Mucosa of descending colon (tissue), 3 donors: ENCODE results near the gene PRCD. TPM values are rescaled to one million over a fixed set of nuclear protein-coding genes. Genes with fewer than 3 reads are reported as not detected.

Source experiments
- ATAC-seq: fragments of 200-7000 bp; cut with Tn5 transposase; one replicate; pipeline ENCODE4 v1.9.1; 2020; ENCODE audit warnings: mild to moderate bottlenecking, moderate library complexity
- DNase-seq, 3 donors: peaks; one replicate each; pipeline ENCODE4 v3.0.0-alpha.2; 2020
- H3K36me3 ChIP-seq: fragments of 200-600 bp; one replicate; pipeline ENCODE4 v1.8.0; 2021; ENCODE audit warnings: low read depth, mild to moderate bottlenecking
- H3K4me1 ChIP-seq: fragments of 200-600 bp; one replicate; pipeline ENCODE4 v1.8.0; 2021; ENCODE audit warnings: low read depth, mild to moderate bottlenecking
- H3K4me3 ChIP-seq: fragments of 200-600 bp; one replicate; pipeline ENCODE4 v1.8.0; 2021; ENCODE audit warnings: mild to moderate bottlenecking
- H3K9me3 ChIP-seq: fragments of 200-600 bp; one replicate; pipeline ENCODE4 v1.8.0; 2021; ENCODE audit warnings: mild to moderate bottlenecking
- CTCF ChIP-seq: fragments of 200-600 bp; IDR thresholded peaks from one replicate; pipeline ENCODE4 v1.8.0; 2022; ENCODE audit warnings: antibody characterized with exemption, mild to moderate bottlenecking
- intact Hi-C, 2 donors: fragments of 100-400 bp; cut with DNase I in 1 of 2; cut with micrococcal nuclease in 1 of 2; formaldehyde crosslinking; loops; one replicate each; pipeline versions ENCODE4 v1.11.0 to v1.11.1; 2022; cut with DNase I, micrococcal nuclease
- total RNA-seq, 3 donors: library from RNA; stranded (reverse); fragmentation: NEBNext Ultra II Directional in 2 of 3; extraction: Animal tissue kit (Norgen Biotek cat#: 25700) in 2 of 3; gene quantifications; one replicate each; pipeline versions ENCODE4 v1.2.1 to v1.2.4, GENCODE V29; 2021 to 2023
- donor health status: DM: no; HTN: no; CAD: no; lungs with moderate emphysema.
- donor health status: DM: no; HTN: no; CAD: no.
- donor health status: DM: no; HTN: yes; CAD: no.

The PRCD gene
- total RNA-seq, 3 donors from 2014 or later, result 1.0 to 4.8 (median 1.6) TPM

- no peak for TF ChIP-seq CTCF
- DNase-seq (no peak), ATAC-seq (no peak)
- intact Hi-C loops, result no loop called here
- peaks cover 4% of the 10 kb centered on the region for H3K4me1 ChIP-seq
- H3K36me3 ChIP-seq, result peaks cover 4% of the 10 kb centered on the region
- no peaks in the 10 kb centered on the region for H3K9me3 ChIP-seq
- no peak overlapping the region for H3K4me3 ChIP-seq
Observed at GRCh38 chr17:76551685-76552084, 11.8 kb downstream of the PRCD start.

- no peak for TF ChIP-seq CTCF
- DNase-seq (no peak), ATAC-seq (no peak)
- no peaks in the 10 kb centered on the region for H3K36me3 ChIP-seq
- H3K9me3 ChIP-seq, result no peaks in the 10 kb centered on the region
- peaks cover 8% of the 10 kb centered on the region for H3K4me1 ChIP-seq
- no peak overlapping the region for H3K4me3 ChIP-seq
- intact Hi-C loops, result no loop called here
Observed at GRCh38 chr17:76553178-76553908, 13.5 kb downstream of the PRCD start.

GRCh38 chr17:76554131-76554530 is 14.3 kb downstream of the PRCD start:
- H3K9me3 ChIP-seq, result no peaks in the 10 kb centered on the region
- peaks cover 16% of the 10 kb centered on the region for H3K4me1 ChIP-seq
- DNase-seq, result no peak
- no peak for ATAC-seq
- no peaks in the 10 kb centered on the region for H3K36me3 ChIP-seq
- TF ChIP-seq CTCF, result no peak
- no peak overlapping the region for H3K4me3 ChIP-seq
- intact Hi-C loops, result no loop called here

GRCh38 chr17:76556765-76557367 is 17.0 kb downstream of the PRCD start:
- Histone ChIP-seq H3K4me3 (peak overlapping the region; percentile 51), H3K36me3 (no peaks in the 10 kb centered on the region), H3K9me3 (no peaks in the 10 kb centered on the region), H3K4me1 (peaks cover 31% of the 10 kb centered on the region)
- peak in 1 of 3 donors; percentile 67 for DNase-seq
- ATAC-seq, result peak; percentile 56
- intact Hi-C loops, result no loop called here
- TF ChIP-seq CTCF, result no peak

- intact Hi-C loops, result no loop called here
- Histone ChIP-seq H3K36me3 (no peaks in the 10 kb centered on the region), H3K4me3 (peak overlapping the region; percentile 51), H3K4me1 (peaks cover 31% of the 10 kb centered on the region), H3K9me3 (no peaks in the 10 kb centered on the region)
- ATAC-seq, result peak; percentile 97
- peak; percentile 94 to 95 (median 95) for DNase-seq
- peak; percentile 12 for TF ChIP-seq CTCF
Observed at GRCh38 chr17:76557368-76558197, 17.7 kb downstream of the PRCD start.
